Fibroblast of the aortic adventitia (primary cell): ENCODE measurements around the gene NME3. TPM values are rescaled to one million over a fixed set of nuclear protein-coding genes. Genes with fewer than 3 reads are reported as not detected.

Experiments used
- DNase-seq: peaks from one replicate; pipeline ENCODE4 v3.0.0-alpha.2; 2010; ENCODE audit warnings: low read depth
- H3K4me3 ChIP-seq: 2 replicates; pipeline ENCODE4 v1.5.1; 2011; ENCODE audit warnings: low read depth, mild to moderate bottlenecking, control low read depth, low read length, moderate library complexity
- CTCF ChIP-seq: IDR thresholded peaks from 2 replicates; pipeline ENCODE4 v1.5.1; 2011; ENCODE audit warnings: mild to moderate bottlenecking, low read length, control low read depth, inconsistent platforms; ENCODE audit not compliant: insufficient read depth
- total RNA-seq: library from RNA; depleted of rRNA; stranded (reverse); fragments of >200 nt; gene quantifications from 2 replicates; pipeline ENCODE4 v1.2.3, GENCODE V29; 2012; ENCODE audit warnings: low replicate concordance

Gene NME3
- total RNA-seq, 1 donor, result 27.1 TPM

DNA sequence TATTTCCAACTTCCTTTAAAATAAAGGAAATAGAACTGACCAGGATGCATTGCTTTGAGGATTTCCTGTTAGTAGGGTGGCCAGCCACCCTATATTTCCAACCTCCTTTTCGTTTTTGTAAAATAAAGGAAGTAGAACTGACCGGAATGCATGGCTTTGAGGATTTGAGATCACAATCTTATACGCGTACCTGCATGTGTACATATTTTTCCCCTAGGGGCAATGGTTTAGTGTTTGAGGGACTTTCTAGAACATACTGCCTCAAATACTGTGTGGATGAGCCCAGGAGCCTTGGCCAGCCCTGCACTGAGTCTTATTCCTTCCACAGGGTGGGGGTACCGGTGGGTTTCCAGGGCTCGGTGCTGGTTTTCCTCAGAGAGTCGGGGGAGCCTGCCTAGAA is 39.7 kb downstream of the NME3 start:
- TF ChIP-seq CTCF, result no peak
- no peak for DNase-seq
- H3K4me3 ChIP-seq, result no peak overlapping the region

GRCh38 chr16:1731073-1731472 is 40.3 kb downstream of the NME3 start:
- H3K4me3 ChIP-seq, result no peak overlapping the region
- no peak for TF ChIP-seq CTCF
- DNase-seq, result no peak

- no peak overlapping the region for H3K4me3 ChIP-seq
- TF ChIP-seq CTCF, result no peak
- DNase-seq, result no peak
Measured at GRCh38 chr16:1729445-1729844, 41.9 kb downstream of the NME3 start.

GRCh38 chr16:1729026-1729425 is 42.3 kb downstream of the NME3 start:
- no peak overlapping the region for H3K4me3 ChIP-seq
- no peak for TF ChIP-seq CTCF
- no peak for DNase-seq

DNA sequence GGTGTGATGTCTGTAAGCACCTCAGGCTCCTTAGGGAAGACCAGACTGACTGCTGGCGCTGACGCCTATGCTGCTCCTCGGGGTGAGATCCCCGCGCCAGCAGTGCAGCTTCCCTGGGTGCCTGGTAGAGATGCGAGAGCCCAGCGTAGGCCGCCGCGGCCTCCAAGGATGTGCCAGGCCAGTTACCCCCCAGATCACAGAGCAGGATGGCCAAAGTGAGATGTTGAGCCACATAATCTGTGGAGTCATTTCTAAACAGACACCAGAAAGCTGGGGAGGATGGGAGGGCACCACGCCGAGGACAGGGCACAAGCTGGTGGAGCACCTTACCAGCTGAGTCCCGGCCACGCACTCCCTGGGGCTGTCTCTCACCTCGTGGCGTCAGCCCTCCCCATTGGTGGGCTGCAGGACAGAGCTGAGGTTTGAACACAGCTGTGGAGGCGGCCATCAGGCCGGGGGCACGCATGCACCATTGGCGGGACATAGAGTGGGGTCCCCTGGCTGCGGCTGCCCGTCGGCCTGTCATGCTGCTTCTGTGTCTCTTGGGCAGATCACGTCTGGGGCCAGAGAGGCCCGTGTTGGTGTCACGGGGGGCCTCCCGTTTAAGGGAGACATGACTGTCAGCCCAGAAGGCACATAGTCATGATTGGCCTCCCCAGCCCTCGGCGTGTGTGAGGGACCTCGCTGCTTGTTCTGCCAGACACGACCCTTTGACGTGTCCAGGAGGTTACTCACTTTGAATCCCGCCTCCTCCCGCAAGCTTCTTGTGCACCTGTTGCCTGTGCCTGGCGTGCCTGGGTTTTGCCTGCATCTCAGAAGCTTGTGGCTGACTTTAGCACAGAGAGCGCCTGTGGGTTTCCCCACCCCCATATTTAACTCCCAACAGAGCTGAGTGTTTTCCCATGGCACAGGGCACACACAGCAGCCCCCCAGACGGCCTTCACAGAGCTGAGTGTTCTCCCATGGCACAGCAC is 43.4 kb downstream of the NME3 start:
- no peak overlapping the region for H3K4me3 ChIP-seq
- DNase-seq, result no peak
- TF ChIP-seq CTCF, result no peak

DNA sequence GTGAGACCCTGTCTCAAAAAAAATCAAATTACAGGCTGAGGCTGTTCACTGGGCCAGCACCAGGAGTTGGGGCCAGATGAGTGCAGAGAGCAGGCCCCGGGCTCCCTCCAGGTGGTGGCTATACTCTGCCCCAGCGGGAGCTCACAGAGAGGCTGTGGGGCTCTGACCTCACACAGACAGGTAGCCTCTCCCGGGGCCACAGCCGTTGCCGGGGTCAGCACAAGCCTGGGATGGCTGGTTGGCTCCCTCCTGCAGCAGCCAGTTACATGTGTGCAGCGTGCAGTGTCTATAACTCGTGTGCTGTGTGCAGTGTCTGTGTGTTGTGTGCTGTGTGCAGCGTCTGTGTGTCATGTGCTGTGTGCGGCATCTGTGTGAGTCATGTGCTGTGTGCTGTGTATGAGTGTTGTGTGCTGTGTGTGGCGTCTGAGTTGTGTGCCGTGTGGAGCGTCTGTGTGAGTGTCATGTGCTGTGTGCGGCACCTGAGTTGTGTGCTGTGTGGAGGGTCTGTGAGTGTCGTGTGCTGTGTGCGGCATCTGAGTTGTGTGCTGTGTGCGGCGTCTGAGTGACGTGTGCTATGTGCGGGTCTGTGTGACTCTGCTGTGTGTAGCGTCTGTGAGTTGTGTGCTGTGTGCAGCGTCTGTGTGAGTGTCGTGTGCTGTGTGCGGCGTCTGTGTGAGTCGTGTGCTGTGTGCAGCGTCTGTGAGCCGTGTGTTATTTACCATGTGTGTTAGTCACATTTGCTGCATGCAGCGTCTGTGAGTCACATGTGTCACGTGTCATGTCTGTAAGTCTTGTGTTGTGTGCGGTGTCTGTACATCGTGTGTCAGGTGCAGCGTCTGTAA is 44.5 kb downstream of the NME3 start:
- H3K4me3 ChIP-seq, result no peak overlapping the region
- TF ChIP-seq CTCF, result no peak
- no peak for DNase-seq
